Measurements from ENCODE around the gene TRMT112. TPM values are rescaled to one million over a fixed set of nuclear protein-coding genes. Genes with fewer than 3 reads are reported as not detected.

The TRMT112 gene
- total RNA-seq, 2 donors from 2014 or later, result 110 to 151 TPM

- TF ChIP-seq, protein P1, sequence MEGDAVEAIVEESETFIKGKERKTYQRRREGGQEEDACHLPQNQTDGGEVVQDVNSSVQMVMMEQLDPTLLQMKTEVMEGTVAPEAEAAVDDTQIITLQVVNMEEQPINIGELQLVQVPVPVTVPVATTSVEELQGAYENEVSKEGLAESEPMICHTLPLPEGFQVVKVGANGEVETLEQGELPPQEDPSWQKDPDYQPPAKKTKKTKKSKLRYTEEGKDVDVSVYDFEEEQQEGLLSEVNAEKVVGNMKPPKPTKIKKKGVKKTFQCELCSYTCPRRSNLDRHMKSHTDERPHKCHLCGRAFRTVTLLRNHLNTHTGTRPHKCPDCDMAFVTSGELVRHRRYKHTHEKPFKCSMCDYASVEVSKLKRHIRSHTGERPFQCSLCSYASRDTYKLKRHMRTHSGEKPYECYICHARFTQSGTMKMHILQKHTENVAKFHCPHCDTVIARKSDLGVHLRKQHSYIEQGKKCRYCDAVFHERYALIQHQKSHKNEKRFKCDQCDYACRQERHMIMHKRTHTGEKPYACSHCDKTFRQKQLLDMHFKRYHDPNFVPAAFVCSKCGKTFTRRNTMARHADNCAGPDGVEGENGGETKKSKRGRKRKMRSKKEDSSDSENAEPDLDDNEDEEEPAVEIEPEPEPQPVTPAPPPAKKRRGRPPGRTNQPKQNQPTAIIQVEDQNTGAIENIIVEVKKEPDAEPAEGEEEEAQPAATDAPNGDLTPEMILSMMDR (IDR thresholded peaks at IDR 0.05), result no peak
Measured at GRCh38 chr11:64337538-64338249, 20.3 kb upstream of the TRMT112 start.

DNA sequence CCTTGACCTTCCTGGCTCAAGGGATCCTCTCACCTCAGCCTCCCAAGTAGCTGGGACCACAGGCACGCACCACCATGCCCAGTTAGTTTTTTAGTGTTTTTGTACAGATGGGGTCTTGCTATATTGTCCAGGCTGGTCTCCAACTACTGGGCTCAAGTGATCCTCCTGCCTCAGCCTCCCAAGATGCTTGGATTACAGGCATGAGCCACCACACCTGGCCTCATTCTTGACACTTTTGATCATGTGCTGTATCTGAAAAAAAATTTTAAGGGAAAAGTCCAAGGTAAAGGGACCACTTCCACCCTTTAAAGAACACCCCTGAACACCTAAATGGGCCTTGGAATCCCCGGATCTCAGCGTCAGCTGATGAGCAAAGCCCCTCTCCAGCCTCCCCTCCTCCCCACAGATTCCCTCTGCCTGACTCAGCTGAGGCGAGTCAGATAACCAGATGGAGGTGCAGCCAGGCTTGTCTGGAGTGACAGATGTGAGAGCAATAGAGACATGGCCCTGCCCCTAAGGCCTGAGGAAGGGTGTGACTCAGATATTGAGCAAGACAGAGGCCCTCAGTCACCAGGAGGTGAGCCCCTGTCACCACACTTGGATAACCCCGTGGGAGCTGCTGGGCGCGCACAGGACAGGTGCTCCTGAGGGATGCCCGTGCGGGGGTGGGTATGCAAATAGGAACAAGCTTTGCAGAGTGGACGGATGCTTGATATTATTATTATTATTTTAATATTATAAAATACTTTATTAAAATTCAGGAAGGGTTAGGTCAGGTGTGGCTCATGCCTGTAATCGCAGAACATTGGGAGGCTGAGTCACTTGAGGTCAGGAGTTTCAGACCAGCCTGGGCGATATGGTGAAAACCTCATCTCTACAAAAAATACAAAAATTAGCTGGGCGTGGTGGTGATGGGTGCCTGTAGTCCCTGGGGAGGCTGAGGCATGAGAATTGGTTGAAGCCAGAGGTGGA lies 17.7 kb upstream of the TRMT112 start:
- Histone ChIP-seq H3K4me1 (peaks cover 0 to 16% of the 10 kb centered on the region in 2 donors), H3K36me3 (no peaks in the 10 kb centered on the region), H3K4me3 (no peak overlapping the region), H3K27me3 (no peaks in the 10 kb centered on the region), H3K9me3 (no peaks in the 10 kb centered on the region), H3K27ac (peak overlapping the region in 1 of 2 donors; percentile 27)
- TF ChIP-seq, protein P1 (IDR thresholded peaks at IDR 0.05), result no peak
- peak; percentile 74 for DNase-seq (ENCODE audit: low spot score)

More at GRCh38 chr11:64337538-64338249, 20.3 kb upstream of the TRMT112 start:
- Histone ChIP-seq H3K27ac (no peak overlapping the region), H3K4me1 (peaks cover 0 to 19% of the 10 kb centered on the region in 2 donors), H3K27me3 (no peaks in the 10 kb centered on the region), H3K4me3 (no peak overlapping the region), H3K9me3 (no peaks in the 10 kb centered on the region), H3K36me3 (no peaks in the 10 kb centered on the region)
- no peak for DNase-seq (ENCODE audit: low spot score)

DNA sequence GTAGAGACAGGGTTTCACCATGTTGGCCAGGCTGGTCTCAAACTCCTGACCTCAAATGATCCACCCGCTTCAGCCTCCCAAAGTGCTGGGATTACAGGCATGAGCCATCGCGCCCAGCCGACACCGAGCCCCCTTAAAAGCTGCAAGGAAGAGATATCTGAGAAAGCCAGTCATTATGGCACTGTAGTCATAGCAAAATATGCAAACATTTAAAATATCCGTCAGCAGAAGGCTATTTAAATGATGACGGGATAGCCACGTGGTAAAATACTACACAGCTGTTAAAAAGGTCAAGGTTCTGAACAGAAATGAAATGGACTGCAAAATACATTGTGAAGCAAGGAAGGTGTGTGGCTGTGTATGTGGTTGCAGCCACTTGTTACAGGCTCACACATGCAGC lies 16.2 kb upstream of the TRMT112 start:
- TF ChIP-seq, protein P1 (IDR thresholded peaks at IDR 0.05), result no peak
- Histone ChIP-seq H3K9me3 (no peaks in the 10 kb centered on the region), H3K4me3 (no peak overlapping the region), H3K27me3 (no peaks in the 10 kb centered on the region), H3K36me3 (no peaks in the 10 kb centered on the region), H3K27ac (no peak overlapping the region), H3K4me1 (peaks cover 0 to 29% of the 10 kb centered on the region in 2 donors)
- DNase-seq (ENCODE audit: low spot score), result no peak

DNA sequence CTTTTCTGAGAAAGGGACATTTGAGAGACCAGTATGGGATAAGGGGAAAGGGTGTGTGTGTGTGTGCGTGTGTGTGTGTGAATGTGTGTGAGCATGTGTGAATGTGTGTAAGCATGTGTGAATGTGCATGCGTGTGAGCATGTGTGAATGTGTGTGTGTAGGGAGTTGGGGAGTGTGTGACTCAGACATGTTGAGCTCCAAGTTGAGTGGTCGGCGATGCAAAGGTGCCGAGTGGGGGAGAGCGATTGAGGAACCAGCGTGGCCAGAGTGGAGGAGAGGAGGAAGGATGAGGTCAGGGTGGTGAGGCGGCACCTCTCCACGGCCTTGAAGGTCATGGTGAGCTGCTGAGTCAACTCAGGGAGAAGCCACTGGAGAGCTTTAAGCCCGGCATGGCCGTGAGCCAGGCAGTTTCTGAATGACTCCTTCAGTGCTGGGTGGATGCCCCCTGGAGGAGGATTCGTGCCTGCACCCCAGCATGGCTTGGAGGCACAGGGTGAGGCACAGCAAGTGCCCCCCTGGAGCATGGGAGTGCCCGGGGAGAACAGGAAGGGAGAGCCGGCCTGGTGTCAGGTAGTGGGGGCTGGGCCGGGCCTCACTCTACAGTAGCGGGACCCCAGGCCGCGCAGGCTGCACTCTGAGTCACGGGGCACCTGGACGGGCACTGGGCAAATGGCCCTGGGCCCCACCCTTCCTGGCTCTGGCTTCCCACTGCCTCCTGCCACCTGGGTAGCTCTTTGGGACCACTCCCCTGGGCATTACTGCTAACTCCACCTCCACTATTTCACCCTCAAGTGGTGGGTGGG lies 14.4 kb upstream of the TRMT112 start:
- Histone ChIP-seq H3K27me3 (no peaks in the 10 kb centered on the region), H3K9me3 (no peaks in the 10 kb centered on the region), H3K4me3 (no peak overlapping the region), H3K27ac (peak overlapping the region in 1 of 2 donors; percentile 4), H3K36me3 (no peaks in the 10 kb centered on the region), H3K4me1 (peaks cover 0 to 29% of the 10 kb centered on the region in 2 donors)
- peak; percentile 78 for DNase-seq (ENCODE audit: low spot score)
- TF ChIP-seq, protein P1 (IDR thresholded peaks at IDR 0.05), result peak in 1 of 2 donors; percentile 53

GRCh38 chr11:64330888-64331287 lies 13.5 kb upstream of the TRMT112 start:
- no peak for DNase-seq (ENCODE audit: low spot score)
- Histone ChIP-seq H3K9me3 (no peaks in the 10 kb centered on the region), H3K4me3 (no peak overlapping the region), H3K27ac (no peak overlapping the region), H3K27me3 (no peaks in the 10 kb centered on the region), H3K4me1 (peaks cover 0 to 29% of the 10 kb centered on the region in 2 donors), H3K36me3 (no peaks in the 10 kb centered on the region)
- TF ChIP-seq, protein P1 (IDR thresholded peaks at IDR 0.05), result no peak
